C4-2B (cell line): ENCODE data around the gene DPEP3.

Experiments used
- CTCF ChIP-seq: fragments of 450-650 bp; conservative IDR thresholded peaks from 2 replicates; pipeline ENCODE4 v1.5.1; 2017; ENCODE audit warnings: mild to moderate bottlenecking
- ZFX ChIP-seq: fragments of 450-650 bp; IDR thresholded peaks from 2 replicates; pipeline ENCODE4 v1.6.1; 2017

DNA sequence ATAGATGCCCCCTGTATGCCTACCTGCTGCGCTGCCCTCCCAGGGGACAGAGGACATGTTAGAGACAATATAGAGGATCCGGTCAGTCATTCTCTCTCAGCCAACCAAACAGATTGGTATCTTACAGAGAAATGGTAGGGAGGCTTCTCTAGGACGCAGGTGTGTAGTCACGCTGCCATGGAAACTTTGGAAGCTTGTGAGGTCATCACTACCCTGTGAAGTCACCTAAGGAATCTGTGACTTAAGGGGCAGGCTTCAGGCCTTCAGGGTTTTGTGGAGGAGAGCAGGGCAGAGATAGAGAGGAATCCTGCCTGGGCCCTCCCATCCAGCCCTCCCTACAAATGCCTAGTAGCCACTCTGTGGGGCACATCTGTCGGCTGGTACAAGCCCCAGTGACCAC lies 35.4 kb upstream of the DPEP3 start, which contains the start of gene DPEP2NB:
- TF ChIP-seq CTCF (no peak), ZFX (no peak)
